DMS53 treated with DMSO at 0.1 percent for 48 hours (cell line): ENCODE measurements around the gene CLCN3.
A peak's percentile ranks its signal among the peaks of the same experiment; 100 is the strongest.
"Not testable (repeated sequence)": the region's sequence is repeated elsewhere in the genome, so short reads cannot be mapped to it uniquely, and the experiment has no call there.

Experiments used
- DNase-seq: peaks from one replicate; lab custom pipeline; 2025; ENCODE audit not compliant: unreplicated experiment; lab: John Stamatoyannopoulos, UW

Gene CLCN3

DNA sequence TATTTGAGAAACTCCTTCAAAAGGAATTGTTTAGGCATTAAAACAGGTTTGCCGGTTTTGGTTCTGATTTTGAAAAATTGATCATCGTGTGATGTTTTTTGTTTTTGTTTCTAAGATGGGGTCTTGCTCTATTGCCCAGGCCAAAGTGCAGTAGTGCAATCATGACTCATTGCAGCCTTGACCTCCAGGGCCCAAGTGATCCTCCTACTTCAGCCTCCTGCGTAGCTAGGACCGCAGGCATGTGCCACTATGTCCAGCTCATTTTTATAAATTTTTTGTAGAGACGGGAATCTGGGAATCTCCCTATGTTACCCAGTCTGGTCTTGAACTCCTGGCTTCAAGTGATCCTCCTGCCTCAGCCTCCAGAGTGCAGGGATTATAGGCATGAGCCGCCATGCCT is 35.0 kb downstream of the CLCN3 start:
- no peak for DNase-seq

DNA sequence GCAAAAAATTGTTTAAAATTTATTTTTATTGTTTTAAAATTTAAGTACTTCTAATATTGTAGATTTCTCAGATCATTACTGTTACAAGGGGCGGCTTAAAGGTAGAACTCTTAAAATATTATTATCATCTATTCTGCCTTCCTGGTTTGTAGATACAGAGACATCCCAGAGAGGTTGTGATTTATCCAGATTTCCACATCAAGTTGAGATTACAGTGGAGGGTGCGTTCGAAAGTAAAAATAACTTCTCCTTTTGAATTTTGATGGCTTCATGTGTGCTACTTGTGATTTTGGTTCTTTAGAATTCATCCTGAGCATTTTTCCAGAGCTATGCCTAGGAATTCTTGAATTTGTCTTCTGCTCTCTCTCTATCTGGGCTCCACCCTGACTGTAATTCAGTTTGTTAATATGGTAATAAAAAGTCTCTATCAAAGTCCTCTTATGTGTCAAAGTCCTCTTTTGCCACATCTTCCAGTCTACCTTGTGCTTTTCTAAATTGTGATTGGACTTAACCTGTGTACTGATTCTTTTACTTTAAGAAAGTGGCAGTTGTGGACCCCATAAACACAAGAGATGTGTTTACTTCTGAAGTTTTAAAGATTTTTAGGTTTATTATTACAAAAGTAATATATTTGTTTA is 37.2 kb downstream of the CLCN3 start:
- no peak for DNase-seq

DNA sequence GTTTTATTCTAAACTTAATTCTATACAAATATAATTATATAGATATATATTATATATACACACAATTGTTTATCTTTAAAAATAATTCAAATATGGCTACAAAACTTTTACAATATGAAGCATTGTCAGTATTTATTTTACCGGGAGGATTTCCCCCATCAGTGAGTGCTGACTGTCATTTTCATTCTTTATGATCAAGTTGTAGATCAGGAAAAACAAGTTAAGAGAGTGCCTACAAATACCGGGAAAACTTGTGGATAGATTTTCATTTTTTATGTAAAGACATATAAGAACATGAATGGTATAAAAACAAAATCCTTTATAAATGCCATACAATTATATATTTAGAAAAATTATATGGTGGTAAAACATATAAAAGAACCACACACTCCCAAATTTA is 37.8 kb downstream of the CLCN3 start:
- peak; percentile 33 for DNase-seq

DNA sequence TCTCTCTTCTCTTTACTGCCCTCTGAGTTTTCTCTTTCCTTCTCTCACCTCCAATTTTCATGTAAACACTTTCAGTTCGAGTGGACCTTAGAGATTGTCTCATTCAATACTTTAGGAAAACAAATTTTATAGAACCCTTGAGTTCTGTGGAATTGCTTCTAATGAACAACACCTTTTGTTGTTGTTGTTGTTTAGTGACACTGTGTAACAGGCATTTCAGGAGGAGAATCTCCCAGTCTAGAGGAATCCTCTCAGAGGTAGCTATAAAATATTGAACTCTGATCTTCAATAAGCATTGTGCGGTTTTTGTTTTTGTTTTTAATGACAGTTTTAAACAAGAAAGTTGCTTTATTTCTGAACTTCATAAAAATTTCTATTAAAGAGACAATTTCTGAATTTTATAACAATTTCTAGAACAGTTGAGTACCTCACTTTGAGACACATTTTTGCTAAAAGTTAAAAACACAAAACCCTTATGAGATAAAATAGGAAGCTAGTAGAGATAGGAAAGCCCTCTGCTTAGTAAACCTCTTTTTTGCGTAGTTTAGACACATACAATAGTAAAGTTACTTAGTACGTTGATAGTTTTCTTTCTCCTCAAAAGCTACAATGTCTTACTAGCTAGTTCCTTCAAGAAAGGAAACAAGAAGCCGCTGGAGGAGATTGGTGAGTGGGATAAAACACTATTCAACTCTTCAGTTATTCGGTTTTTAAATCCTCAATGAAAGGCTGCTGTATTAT is 38.8 kb downstream of the CLCN3 start:
- DNase-seq: no peak

DNA sequence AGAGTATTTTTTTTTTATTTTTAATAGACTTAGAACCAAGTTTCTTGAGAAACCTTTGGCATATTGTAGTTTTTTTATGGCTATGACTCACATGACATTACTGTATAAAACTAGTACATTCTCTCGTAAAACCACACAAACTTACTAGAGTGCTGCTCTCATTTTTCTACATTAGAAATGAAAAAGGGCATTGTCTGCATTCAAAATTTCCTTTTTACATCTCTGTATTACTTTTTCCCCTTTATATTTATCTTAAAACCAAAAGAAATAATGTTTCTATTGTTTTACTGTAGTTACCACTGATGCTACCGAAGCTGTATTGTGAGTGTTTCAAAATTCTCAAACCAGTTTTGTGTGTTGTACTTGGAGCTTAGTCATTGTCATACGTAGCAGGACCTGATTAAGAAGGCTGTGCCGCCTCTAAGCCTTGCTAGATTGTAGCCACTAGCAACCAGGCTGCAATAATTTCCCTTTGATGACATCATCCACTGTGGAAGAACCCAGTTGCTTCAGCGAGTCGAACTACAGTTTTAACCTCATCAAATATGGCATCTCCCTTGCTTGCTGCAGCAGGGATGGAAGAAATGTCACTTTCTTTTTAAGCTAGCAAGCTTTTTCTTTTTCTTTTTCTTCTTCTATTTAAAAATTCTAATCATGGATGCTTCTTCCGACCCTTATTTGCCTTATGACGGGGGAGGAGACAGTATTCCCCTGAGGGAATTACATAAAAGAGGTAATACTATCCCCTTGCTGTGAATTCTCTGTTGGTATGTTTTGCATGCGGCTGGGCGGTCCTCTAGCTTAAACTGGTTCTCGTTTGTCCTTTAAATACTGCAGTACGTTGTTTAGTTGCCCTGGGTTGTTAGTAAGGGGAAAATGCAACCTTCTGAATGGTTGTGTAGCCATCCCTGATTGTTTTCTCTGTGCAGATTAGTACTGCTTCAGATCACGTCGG is 39.6 kb downstream of the CLCN3 start:
- peak; percentile 93 for DNase-seq

DNA sequence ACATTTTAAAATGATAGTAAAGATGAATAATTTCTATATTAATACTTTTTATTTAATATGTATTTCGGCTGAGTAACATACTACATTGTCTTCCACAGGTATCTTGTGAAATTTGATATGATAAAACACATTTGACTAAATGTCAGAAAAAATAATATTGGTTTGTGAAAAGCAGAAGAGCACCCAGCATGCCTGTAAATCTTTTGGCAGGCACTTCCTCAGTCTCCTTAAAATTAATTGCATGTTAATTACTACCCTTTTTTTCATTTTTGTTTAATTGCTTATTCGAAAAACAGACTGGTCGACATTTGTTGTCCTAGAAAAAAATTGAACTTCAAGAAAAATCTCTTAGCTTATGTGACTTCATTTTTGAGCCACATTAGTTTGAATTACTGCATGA is 40.6 kb downstream of the CLCN3 start:
- no peak for DNase-seq

DNA sequence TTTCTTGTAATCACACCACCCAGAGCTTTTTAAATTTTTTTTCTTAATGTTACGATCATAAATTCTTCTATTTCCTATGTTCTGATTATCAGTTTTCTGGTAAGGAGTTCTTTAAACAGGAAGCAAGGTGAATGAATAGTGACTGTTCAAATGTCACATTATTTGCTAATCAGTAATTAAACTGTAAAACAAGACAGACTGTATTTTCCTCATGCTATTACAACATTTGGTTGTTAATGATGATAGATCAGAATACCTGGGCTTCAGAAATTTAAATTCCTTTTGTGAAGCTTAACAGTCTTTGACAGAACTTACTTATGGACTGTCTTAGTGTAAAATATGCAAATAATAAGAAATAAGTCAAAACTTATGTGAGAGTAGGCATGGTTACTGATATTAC is 41.4 kb downstream of the CLCN3 start:
- no peak for DNase-seq

- DNase-seq: no peak
Measured at GRCh38 chr4:169662206-169662605, 41.8 kb downstream of the CLCN3 start.

DNA sequence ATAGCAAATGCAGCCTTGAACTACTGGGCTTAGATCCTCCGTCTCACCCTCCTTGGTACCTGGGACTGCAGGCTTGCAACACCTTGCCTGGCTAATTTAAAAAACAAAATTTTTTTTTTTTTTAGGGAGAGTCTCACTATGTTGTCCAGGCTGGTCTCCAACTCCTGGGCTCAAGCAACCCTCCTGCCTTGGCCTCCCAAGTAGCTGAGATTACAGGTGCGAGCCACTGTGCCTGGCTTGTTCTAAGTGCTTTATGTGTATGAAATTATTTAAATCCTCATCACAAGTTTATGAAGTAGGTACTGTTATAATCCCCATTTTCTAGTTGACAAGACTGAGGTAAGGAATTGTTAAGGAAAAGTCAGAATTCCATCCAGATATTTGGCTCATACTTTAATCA is 43.0 kb downstream of the CLCN3 start:
- no peak for DNase-seq

GRCh38 chr4:169663831-169664230 is 43.5 kb downstream of the CLCN3 start:
- DNase-seq: no peak

- DNase-seq: no peak
Measured at GRCh38 chr4:169664615-169665014, 44.2 kb downstream of the CLCN3 start.

GRCh38 chr4:169665046-169665737 is 44.8 kb downstream of the CLCN3 start:
- DNase-seq: no peak

- peak; percentile 49 for DNase-seq
Measured at GRCh38 chr4:169668069-169668721, 47.8 kb downstream of the CLCN3 start.

DNA sequence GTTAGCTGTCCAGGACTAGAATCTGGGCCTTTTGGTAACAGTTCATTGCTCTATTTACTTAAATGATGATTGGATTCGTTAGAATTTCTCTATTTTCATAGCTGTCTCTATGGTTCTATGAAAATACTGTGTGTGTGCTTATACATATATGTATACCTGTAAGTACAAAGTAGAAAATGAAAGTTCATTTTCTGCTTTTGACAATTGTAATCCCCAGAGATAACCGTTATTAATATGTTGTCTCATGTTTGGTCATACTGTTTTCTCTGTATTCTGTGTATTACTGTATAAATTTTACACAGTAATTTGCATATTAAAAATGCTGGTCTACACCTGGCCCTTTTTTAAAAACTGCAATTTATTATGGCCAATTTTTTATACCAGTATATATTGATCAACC is 55.4 kb downstream of the CLCN3 start:
- no peak for DNase-seq

DNA sequence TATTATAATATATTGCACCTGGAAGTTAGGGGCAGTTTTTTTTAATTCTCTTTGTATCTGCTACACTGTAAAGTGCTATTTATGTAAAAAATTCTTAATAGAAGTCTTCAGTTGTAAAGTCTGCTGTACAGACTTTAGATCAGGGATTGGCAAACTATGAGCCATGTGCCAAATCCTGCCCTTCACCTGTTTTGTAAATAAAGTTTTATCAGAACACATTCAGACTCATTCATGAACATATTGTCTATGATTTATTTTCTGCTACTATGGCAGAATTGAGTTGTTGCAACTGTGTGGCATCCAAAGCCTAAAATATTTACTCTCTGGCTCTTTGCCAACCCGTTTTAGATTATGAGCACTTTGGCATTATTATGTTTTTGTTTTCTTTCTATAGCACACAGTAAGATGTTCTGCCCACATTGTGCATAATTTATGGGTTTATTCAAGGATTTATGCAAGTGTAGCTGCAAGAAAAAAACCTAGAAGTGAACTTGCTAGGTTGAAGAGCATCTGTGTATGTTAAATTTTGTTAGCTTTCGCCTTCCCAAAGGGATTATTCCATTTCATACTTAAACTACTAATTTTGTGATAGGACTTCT is 56.9 kb downstream of the CLCN3 start:
- no peak for DNase-seq

- not testable (repeated sequence) for DNase-seq
Measured at GRCh38 chr4:169678486-169678885, 58.1 kb downstream of the CLCN3 start.

- not testable (repeated sequence) for DNase-seq
Measured at GRCh38 chr4:169678951-169679591, 58.7 kb downstream of the CLCN3 start.

GRCh38 chr4:169682372-169683047 is 62.1 kb downstream of the CLCN3 start:
- DNase-seq: no peak

- no peak for DNase-seq
Measured at GRCh38 chr4:169689681-169690080, 69.3 kb downstream of the CLCN3 start.
